NT2/D1 (cell line): ENCODE measurements around the gene TFPI.

Source experiments
- DNase-seq: peaks from one replicate; pipeline ENCODE4 v3.0.0-alpha.2; 2011; ENCODE audit warnings: low read depth, low spot score
- H3K27me3 ChIP-seq: 2 replicates; pipeline ENCODE4 v1.6.0; 2011; ENCODE audit warnings: mild to moderate bottlenecking; ENCODE audit not compliant: insufficient read length, insufficient read depth
- H3K36me3 ChIP-seq: 2 replicates; pipeline ENCODE4 v1.6.1; 2011; ENCODE audit warnings: mild to moderate bottlenecking, low read length, mixed read lengths; ENCODE audit not compliant: insufficient read depth, insufficient read length
- H3K4me1 ChIP-seq: 2 replicates; pipeline ENCODE4 v1.5.1; 2011; ENCODE audit not compliant: insufficient read depth, insufficient read length
- H3K4me3 ChIP-seq: 2 replicates; pipeline ENCODE4 v1.5.1; 2011; ENCODE audit warnings: low read depth; ENCODE audit not compliant: insufficient read length
- H3K9ac ChIP-seq: 2 replicates; pipeline ENCODE4 v1.6.0; 2011; ENCODE audit warnings: low read depth; ENCODE audit not compliant: insufficient read length
- H3K9me3 ChIP-seq: 2 replicates; pipeline ENCODE4 v1.5.1; 2011; ENCODE audit warnings: mild to moderate bottlenecking, low read length; ENCODE audit not compliant: insufficient read depth
- SUZ12 ChIP-seq: IDR thresholded peaks from 2 replicates; pipeline ENCODE4 v1.6.1; 2011; ENCODE audit not compliant: insufficient read length, insufficient read depth; ENCODE audit errors: extremely low read depth
- YY1 ChIP-seq: IDR thresholded peaks from 2 replicates; pipeline ENCODE4 v1.6.1; 2011; ENCODE audit not compliant: insufficient read length, insufficient read depth
- ZNF274 ChIP-seq: IDR thresholded peaks from 2 replicates; pipeline ENCODE4 v1.6.1; 2011; ENCODE audit warnings: mild to moderate bottlenecking, low read depth, low read length

Gene TFPI

GRCh38 chr2:187503700-187504099 lies 50.5 kb downstream of the TFPI start:
- H3K27me3 ChIP-seq, result no peaks in the 10 kb centered on the region
- no peak overlapping the region for H3K4me3 ChIP-seq
- no peaks in the 10 kb centered on the region for H3K9me3 ChIP-seq
- H3K9ac ChIP-seq, result no peak overlapping the region
- no peak for TF ChIP-seq YY1
- no peak for TF ChIP-seq SUZ12
- TF ChIP-seq ZNF274, result no peak
- no peaks in the 10 kb centered on the region for H3K4me1 ChIP-seq
- H3K36me3 ChIP-seq, result no peaks in the 10 kb centered on the region
- no peak for DNase-seq

GRCh38 chr2:187502467-187502866 lies 51.8 kb downstream of the TFPI start:
- no peaks in the 10 kb centered on the region for H3K36me3 ChIP-seq
- no peak overlapping the region for H3K4me3 ChIP-seq
- TF ChIP-seq SUZ12, result no peak
- TF ChIP-seq ZNF274, result no peak
- no peak for TF ChIP-seq YY1
- no peak for DNase-seq
- no peaks in the 10 kb centered on the region for H3K9me3 ChIP-seq
- no peak overlapping the region for H3K9ac ChIP-seq
- H3K27me3 ChIP-seq, result no peaks in the 10 kb centered on the region
- H3K4me1 ChIP-seq, result no peaks in the 10 kb centered on the region

DNA sequence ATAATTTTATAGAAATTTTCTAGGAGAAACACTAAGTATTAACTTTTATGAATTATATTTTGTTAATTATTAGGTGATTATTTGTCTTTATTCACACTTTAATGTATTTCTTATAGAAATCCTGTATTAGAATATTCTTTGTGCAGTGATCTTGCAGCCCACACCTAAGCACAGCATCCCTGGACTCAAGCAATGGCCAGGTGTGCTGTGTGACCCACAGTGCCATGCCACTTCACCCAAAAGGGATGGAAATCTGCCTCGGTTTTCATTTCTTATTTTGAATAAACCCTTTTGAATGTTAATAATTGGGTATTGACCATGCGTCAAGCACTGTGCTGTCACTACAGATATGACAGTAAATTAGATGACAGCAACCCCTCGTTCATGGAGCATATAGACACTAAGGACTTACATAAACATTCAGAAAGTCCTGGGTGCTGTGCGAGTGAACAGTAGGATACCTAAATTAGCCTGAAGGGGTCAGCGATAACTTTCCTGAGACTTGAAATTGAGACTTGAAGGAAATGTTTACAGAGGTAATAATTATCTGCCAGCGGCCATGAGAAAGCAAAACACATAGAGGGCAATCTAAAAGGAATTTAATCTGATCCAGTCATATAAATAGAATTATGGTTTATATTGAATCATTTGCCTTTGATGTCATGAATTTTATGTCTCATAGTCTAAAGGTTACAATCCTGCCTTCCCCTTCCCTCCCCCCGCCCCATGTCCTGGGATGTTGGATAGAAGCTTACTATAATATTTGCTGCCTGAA lies 53.5 kb downstream of the TFPI start:
- DNase-seq, result peak; percentile 30
- Histone ChIP-seq H3K9ac (no peak overlapping the region), H3K36me3 (no peaks in the 10 kb centered on the region), H3K4me3 (no peak overlapping the region), H3K27me3 (no peaks in the 10 kb centered on the region), H3K9me3 (no peaks in the 10 kb centered on the region), H3K4me1 (no peaks in the 10 kb centered on the region)
- TF ChIP-seq SUZ12, result no peak

- no peaks in the 10 kb centered on the region for H3K27me3 ChIP-seq
- peak; percentile 43 for DNase-seq
- H3K4me1 ChIP-seq, result no peaks in the 10 kb centered on the region
- H3K4me3 ChIP-seq, result no peak overlapping the region
- TF ChIP-seq ZNF274 (no peak), YY1 (no peak), SUZ12 (no peak)
- no peaks in the 10 kb centered on the region for H3K36me3 ChIP-seq
- H3K9me3 ChIP-seq, result no peaks in the 10 kb centered on the region
- no peak overlapping the region for H3K9ac ChIP-seq
Observed at GRCh38 chr2:187499941-187500532, 54.2 kb downstream of the TFPI start.

DNA sequence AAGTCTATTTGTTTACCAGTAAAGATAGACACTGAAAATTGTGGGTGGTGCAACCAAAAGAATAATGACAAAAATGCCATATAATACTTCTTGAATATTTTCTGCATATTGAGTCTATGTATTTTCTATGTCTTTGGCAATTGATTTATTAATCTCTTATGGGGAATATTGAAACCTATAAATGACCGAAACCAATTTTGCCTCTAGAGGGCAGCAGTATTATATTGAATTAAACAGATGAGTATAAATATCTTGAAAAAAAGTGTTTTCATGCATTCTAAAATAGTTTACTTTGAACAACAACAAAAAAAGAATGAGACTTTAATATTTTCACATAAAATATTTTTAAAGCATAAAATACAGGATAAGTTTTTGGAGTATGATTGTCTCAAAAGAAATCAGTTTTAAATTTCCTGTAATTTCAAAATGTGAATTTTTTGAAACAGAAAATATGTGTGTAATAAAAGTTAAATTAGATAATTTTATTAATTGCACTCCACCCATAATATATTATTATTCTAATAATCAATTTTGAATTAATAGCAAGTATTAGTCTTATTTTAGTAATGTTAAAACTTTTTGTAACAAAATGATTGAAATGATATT lies 56.3 kb downstream of the TFPI start:
- Histone ChIP-seq H3K9ac (no peak overlapping the region), H3K9me3 (peaks cover 13% of the 10 kb centered on the region; the same call in 1 of the 2 replicates), H3K4me1 (no peaks in the 10 kb centered on the region), H3K36me3 (no peaks in the 10 kb centered on the region), H3K4me3 (no peak overlapping the region), H3K27me3 (no peaks in the 10 kb centered on the region)
- TF ChIP-seq YY1 (no peak), ZNF274 (no peak), SUZ12 (no peak)
- no peak for DNase-seq

GRCh38 chr2:187497140-187497539 lies 57.1 kb downstream of the TFPI start:
- TF ChIP-seq SUZ12, result no peak
- no peak for TF ChIP-seq ZNF274
- no peak for TF ChIP-seq YY1
- DNase-seq, result no peak

DNA sequence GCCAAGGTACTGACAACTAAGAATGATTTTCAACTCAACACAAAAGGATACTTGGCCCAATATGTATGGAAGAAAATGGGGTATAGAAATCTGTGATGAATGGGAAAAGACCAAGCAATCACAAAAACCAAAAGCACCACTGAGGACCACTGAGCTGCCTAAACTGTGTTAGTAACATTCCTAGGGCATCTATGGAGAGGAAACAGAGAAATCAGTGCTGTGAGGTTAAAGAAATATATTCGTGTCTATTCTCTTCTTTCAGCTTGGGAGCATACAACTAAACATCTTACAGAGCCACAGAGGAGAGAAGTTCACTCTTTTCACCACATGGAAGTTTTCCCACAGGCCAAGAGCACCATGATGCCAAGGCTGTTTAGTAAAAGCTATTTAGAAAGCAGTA lies 58.9 kb downstream of the TFPI start:
- Histone ChIP-seq H3K27me3 (no peaks in the 10 kb centered on the region), H3K4me1 (no peaks in the 10 kb centered on the region), H3K4me3 (no peak overlapping the region), H3K9ac (no peak overlapping the region), H3K36me3 (no peaks in the 10 kb centered on the region), H3K9me3 (peaks cover 16% of the 10 kb centered on the region; the same call in 1 of the 2 replicates)
- no peak for DNase-seq
- TF ChIP-seq SUZ12 (no peak), ZNF274 (no peak), YY1 (no peak)

More at GRCh38 chr2:187497140-187497539, 57.1 kb downstream of the TFPI start:
- no peaks in the 10 kb centered on the region for H3K36me3 ChIP-seq
- no peaks in the 10 kb centered on the region for H3K27me3 ChIP-seq
- H3K4me3 ChIP-seq, result no peak overlapping the region
- peaks cover 16% of the 10 kb centered on the region; the same call in 1 of the 2 replicates for H3K9me3 ChIP-seq
- H3K9ac ChIP-seq, result no peak overlapping the region
- H3K4me1 ChIP-seq, result no peaks in the 10 kb centered on the region
